CD8-positive, alpha-beta memory T cell (primary cell): ENCODE results near the gene ZNF148. TPM values are rescaled to one million over a fixed set of nuclear protein-coding genes. Genes with fewer than 3 reads are reported as not detected.
"Not testable (repeated sequence)": the region's sequence is repeated elsewhere in the genome, so short reads cannot be mapped to it uniquely, and the experiment has no call there.

Source experiments
- CTCF ChIA-PET: fragments of 350-600 bp; sonication (Branson Sonifier 250); formaldehyde crosslinking; loops from one replicate; lab custom pipeline; 2021; ENCODE audit warnings: antibody characterized with exemption; lab: Charles Lee
- POLR2A ChIA-PET: fragments of 350-600 bp; sonication (Branson Sonifier 250); formaldehyde crosslinking; loops from one replicate; lab custom pipeline; 2021; ENCODE audit warnings: antibody characterized with exemption; lab: Charles Lee
- DNase-seq, 5 donors: peaks; one replicate each; pipeline versions ENCODE4 v3.0.0 to v3.0.0-alpha.2; 2020 to 2022; ENCODE audit warnings: mixed read lengths in 1 of 5
- H3K27ac ChIP-seq: one replicate; pipeline ENCODE4 v1.7.0; 2013; ENCODE audit warnings: low read depth, mild to moderate bottlenecking, low read length, moderate library complexity
- H3K27me3 ChIP-seq: 2 replicates; pipeline ENCODE4 v1.7.0; 2013; ENCODE audit warnings: low read length, mild to moderate bottlenecking; ENCODE audit not compliant: insufficient read depth, poor library complexity, severe bottlenecking
- H3K36me3 ChIP-seq: 2 replicates; pipeline ENCODE4 v1.7.0; 2013; ENCODE audit warnings: mild to moderate bottlenecking, low read length, moderate library complexity; ENCODE audit not compliant: insufficient read depth
- H3K4me1 ChIP-seq: 2 replicates; pipeline ENCODE4 v1.7.0; 2013; ENCODE audit warnings: mild to moderate bottlenecking, low read length, moderate library complexity; ENCODE audit not compliant: insufficient read depth
- H3K4me3 ChIP-seq: 2 replicates; pipeline ENCODE4 v1.7.0; 2013; ENCODE audit warnings: mild to moderate bottlenecking, low read length
- H3K9me3 ChIP-seq: 2 replicates; pipeline ENCODE4 v1.7.0; 2013; ENCODE audit warnings: mild to moderate bottlenecking, low read length
- H3K27ac Mint-ChIP-seq, 8 donors: one replicate each; pipeline ENCODE4 v1.8.0; 2020 to 2021; ENCODE audit warnings: mixed read lengths in 8 of 8, mild to moderate bottlenecking in 6 of 8, inconsistent platforms in 3 of 8, moderate library complexity in 3 of 8
- H3K27me3 Mint-ChIP-seq, 2 donors: one replicate each; pipeline ENCODE4 v1.8.0; 2020 to 2021; ENCODE audit warnings: mixed read lengths in 2 of 2, mild to moderate bottlenecking in 1 of 2, moderate library complexity in 1 of 2
- H3K36me3 Mint-ChIP-seq, 3 donors: one replicate each; pipeline ENCODE4 v1.8.0; 2020 to 2021; ENCODE audit warnings: mixed read lengths in 3 of 3, inconsistent platforms in 1 of 3, mild to moderate bottlenecking in 1 of 3
- H3K4me1 Mint-ChIP-seq, 3 donors: one replicate each; pipeline ENCODE4 v1.8.0; 2020 to 2021; ENCODE audit warnings: mixed read lengths in 3 of 3, inconsistent platforms in 1 of 3, mild to moderate bottlenecking in 1 of 3
- H3K4me3 Mint-ChIP-seq, 7 donors: one replicate each; pipeline ENCODE4 v1.8.0; 2020 to 2021; ENCODE audit warnings: mixed read lengths in 7 of 7, mild to moderate bottlenecking in 6 of 7, moderate library complexity in 4 of 7, inconsistent platforms in 2 of 7
- H3K9me3 Mint-ChIP-seq, 5 donors: one replicate each; pipeline ENCODE4 v1.8.0; 2020 to 2022; ENCODE audit warnings: mixed read lengths in 5 of 5, mild to moderate bottlenecking in 3 of 5, moderate library complexity in 2 of 5, inconsistent platforms in 1 of 5
- polyA plus RNA-seq: library from polyadenylated mRNA; unstranded; fragments of 300-500 nt; fragmentation: Illumina TruSeq; gene quantifications from one replicate; pipeline ENCODE4 v1.2.3, GENCODE V29; 2021
- total RNA-seq, 2 experiments: library from RNA; stranded (reverse); gene quantifications; one replicate each; pipeline ENCODE4 v1.2.3, GENCODE V29; 2021

Gene ZNF148, protein sequence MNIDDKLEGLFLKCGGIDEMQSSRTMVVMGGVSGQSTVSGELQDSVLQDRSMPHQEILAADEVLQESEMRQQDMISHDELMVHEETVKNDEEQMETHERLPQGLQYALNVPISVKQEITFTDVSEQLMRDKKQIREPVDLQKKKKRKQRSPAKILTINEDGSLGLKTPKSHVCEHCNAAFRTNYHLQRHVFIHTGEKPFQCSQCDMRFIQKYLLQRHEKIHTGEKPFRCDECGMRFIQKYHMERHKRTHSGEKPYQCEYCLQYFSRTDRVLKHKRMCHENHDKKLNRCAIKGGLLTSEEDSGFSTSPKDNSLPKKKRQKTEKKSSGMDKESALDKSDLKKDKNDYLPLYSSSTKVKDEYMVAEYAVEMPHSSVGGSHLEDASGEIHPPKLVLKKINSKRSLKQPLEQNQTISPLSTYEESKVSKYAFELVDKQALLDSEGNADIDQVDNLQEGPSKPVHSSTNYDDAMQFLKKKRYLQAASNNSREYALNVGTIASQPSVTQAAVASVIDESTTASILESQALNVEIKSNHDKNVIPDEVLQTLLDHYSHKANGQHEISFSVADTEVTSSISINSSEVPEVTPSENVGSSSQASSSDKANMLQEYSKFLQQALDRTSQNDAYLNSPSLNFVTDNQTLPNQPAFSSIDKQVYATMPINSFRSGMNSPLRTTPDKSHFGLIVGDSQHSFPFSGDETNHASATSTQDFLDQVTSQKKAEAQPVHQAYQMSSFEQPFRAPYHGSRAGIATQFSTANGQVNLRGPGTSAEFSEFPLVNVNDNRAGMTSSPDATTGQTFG
- total RNA-seq (10 to 100 TPM; 35.4 to 39.3 TPM), polyA plus RNA-seq (69.6 TPM)

DNA sequence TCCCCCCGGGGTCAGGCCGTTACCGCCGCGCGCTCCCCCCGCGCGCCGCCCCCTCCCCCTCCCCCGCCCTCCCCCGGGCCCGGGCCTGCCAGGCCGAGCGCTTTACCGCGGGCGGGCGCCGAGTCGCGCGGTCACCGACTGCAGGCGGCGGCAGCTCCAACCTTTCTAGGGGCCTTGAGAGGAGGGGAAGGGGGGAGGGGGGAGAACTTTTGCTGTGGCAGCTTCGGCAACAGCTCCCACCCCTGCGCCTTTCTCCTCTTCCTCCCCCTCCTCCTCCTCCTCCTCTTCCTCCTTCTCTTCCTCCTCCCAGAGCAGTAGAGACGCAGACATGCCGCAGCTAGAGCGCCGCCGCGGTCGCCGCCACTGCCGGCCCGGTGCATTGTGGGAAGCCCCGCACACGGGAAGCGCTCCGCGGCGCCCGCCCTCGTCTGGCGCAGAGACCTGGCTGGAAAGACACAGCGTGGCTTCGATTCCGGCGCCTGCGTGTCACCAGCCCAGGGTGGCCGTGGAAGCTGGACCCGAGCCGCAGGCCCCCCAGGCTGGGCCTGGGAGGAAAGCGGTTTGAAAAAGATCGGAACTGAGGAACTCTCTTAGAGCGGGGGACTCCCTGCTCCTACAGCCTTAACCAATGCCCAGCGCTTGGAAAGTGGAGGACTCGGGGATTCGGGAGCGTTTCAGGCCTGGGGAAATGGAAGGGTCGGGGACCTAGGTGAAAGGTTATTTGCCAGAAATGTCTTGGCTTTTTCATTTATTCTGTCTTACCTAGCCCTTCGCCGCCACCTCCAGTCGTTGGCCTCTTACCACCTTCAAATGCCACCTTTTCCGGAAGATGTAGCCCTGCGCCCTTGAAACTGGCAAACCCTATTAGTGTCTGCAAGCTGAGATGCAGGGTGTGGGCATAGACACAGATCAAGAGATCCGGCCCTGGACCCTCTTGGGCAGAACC is at the start of gene ZNF148:
Gene ZNF148 (minus strand): TSS at position 330 of the 946 bp plus-strand sequence. CDS start 61,685 bp downstream, outside the sequence.
- no peaks in the 10 kb centered on the region for H3K9me3 ChIP-seq
- H3K4me1 Mint-ChIP-seq: peaks cover 40 to 52% (median 52%) of the 10 kb centered on the region in 3 donors
- peak within 1 kb of the TSS; percentile 96 for H3K4me3 ChIP-seq
- peak within 1 kb of the TSS; percentile 94 for H3K27ac ChIP-seq
- ChIA-PET POLR2A (interaction anchor here (0.6 to 1.1 kb wide), 2 partner anchors 9 to 16 kb away, joined by 4 to 9 read pairs; no protein-coding TSS in a partner anchor), CTCF (interaction anchor here (1.1 to 1.3 kb wide), 2 partner anchors 380 to 446 kb away, joined by 3 to 4 read pairs; no protein-coding TSS in a partner anchor)
- H3K4me1 ChIP-seq: peaks cover 23% of the 10 kb centered on the region
- H3K4me3 Mint-ChIP-seq: peak within 1 kb of the TSS; percentile 95 to 100 (median 96)
- H3K27me3 ChIP-seq: no peaks in the 10 kb centered on the region
- H3K36me3 Mint-ChIP-seq: peaks cover under 1 to 19% (median 4%) of the 10 kb centered on the region in 3 donors
- no peaks in the 10 kb centered on the region for H3K36me3 ChIP-seq
- no peaks in the 10 kb centered on the region for H3K27me3 Mint-ChIP-seq
- peak within 1 kb of the TSS; percentile 98 to 99 (median 99) for H3K27ac Mint-ChIP-seq
- no peaks in the 10 kb centered on the region for H3K9me3 Mint-ChIP-seq
- DNase-seq: peak; percentile 85 to 93 (median 91)

DNA sequence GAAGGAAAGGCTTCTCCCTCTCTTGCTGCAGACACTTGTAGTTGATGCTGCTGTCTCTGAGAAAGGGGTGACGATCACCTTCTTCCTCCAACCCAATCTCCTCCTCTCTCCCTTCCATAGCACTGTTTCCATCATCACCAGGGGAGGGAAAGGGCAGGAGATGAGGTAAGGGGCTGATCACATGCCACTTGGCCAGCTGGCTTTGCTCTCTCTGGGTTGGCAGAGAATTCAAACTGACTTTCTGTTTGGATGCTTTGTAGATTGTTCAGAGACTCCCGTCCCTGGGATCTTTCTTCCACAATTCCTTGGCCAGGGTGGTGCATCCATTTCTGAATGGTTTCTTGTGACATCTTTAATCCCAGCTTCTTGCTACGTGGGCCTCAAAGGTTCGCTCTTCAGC is 43.2 kb upstream of the ZNF148 start:
- H3K27me3 Mint-ChIP-seq: peaks cover 0 to 4% of the 10 kb centered on the region in 2 donors
- no peak overlapping the region for H3K27ac ChIP-seq
- H3K27ac Mint-ChIP-seq: peak overlapping the region in 1 of 8 donors; percentile 43
- H3K4me1 ChIP-seq: no peaks in the 10 kb centered on the region
- no peaks in the 10 kb centered on the region for H3K9me3 Mint-ChIP-seq
- no peak overlapping the region for H3K4me3 ChIP-seq
- H3K9me3 ChIP-seq: no peaks in the 10 kb centered on the region
- CTCF ChIA-PET: no interaction called here
- no peaks in the 10 kb centered on the region for H3K4me1 Mint-ChIP-seq
- H3K27me3 ChIP-seq: no peaks in the 10 kb centered on the region
- no peaks in the 10 kb centered on the region for H3K36me3 Mint-ChIP-seq
- H3K4me3 Mint-ChIP-seq: no peak overlapping the region
- DNase-seq: no peak
- H3K36me3 ChIP-seq: no peaks in the 10 kb centered on the region
- POLR2A ChIA-PET: no interaction called here

DNA sequence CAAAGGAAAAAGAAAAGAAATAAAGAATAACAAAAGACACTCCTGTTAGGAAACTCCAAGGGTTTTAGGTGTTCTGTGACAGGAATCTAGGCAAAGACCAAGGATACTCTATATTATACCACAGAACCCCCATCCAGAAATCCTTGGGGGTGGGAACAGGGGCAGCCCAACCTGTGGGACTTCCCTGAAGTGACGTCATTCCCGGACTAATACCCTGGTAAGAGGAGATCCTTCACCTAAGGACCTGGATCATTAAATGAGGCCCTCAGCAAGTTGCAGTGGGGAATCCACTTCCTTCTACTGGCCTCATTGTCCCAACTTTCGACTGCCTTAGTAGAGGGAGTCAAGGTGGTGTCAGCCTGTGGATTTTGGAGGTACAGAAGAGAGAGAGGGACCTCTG is 41.1 kb upstream of the ZNF148 start:
- POLR2A ChIA-PET: interaction anchor here (0.6 kb wide), 1 partner anchor 214 kb away, joined by 6 read pairs; no protein-coding TSS in a partner anchor

DNA sequence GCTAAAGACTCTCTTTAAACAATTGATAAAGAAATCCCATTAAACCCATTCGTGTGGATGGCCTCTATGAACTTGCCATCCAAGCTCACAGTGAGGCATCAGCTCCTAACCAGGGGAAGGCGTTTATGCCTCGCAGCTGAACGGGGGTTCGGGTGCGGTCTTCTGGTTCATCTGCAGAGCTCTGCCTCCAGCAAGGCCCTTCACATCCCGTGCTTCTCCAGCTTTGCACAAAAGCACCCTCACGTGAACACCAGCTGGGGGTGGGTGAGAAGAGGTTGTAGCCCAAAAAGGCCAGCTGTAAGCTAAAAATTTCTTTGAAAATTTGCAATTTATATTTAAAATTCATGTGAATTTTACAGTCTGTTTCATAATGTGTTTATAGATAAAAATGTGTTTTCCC is 39.5 kb upstream of the ZNF148 start:
- no peaks in the 10 kb centered on the region for H3K36me3 ChIP-seq
- Mint-ChIP-seq H3K4me3 (no peak overlapping the region), H3K9me3 (no peaks in the 10 kb centered on the region), H3K27ac (no peak overlapping the region), H3K27me3 (peaks cover 10 to 18% of the 10 kb centered on the region in 2 donors), H3K36me3 (no peaks in the 10 kb centered on the region), H3K4me1 (no peaks in the 10 kb centered on the region)
- no peak overlapping the region for H3K27ac ChIP-seq
- no peaks in the 10 kb centered on the region for H3K4me1 ChIP-seq
- ChIA-PET CTCF (no interaction called here), POLR2A (no interaction called here)
- H3K27me3 ChIP-seq: no peaks in the 10 kb centered on the region
- no peaks in the 10 kb centered on the region for H3K9me3 ChIP-seq
- no peak for DNase-seq
- H3K4me3 ChIP-seq: no peak overlapping the region

More for the DNA sequence above, 41.1 kb upstream of the ZNF148 start:
- H3K27ac Mint-ChIP-seq: no peak overlapping the region
- no peaks in the 10 kb centered on the region for H3K9me3 Mint-ChIP-seq
- Histone ChIP-seq H3K4me3 (no peak overlapping the region), H3K27me3 (no peaks in the 10 kb centered on the region), H3K4me1 (no peaks in the 10 kb centered on the region), H3K9me3 (no peaks in the 10 kb centered on the region), H3K36me3 (no peaks in the 10 kb centered on the region), H3K27ac (no peak overlapping the region)
- CTCF ChIA-PET: no interaction called here
- no peak for DNase-seq
- H3K27me3 Mint-ChIP-seq: peaks cover 7 to 8% of the 10 kb centered on the region in 2 donors
- H3K4me1 Mint-ChIP-seq: no peaks in the 10 kb centered on the region
- no peak overlapping the region for H3K4me3 Mint-ChIP-seq
- no peaks in the 10 kb centered on the region for H3K36me3 Mint-ChIP-seq

DNA sequence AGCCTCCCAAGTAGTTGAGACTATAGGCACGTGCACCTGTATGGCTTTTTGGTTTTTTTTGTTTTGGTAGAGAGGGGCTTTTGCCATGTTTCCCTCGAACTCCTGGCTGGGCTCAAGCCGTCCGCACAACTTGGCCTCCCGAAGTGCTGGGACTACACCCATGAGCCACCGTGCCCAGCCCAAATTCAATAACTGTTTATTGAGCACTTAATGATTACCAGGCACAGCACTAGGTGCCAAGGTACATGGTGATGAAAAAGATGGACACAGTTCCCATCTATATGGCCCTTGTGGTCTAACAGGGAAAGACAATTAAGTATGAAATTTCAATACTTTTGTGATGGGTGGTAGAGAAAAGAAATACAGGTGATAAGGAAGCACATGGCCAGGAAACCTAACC is 35.8 kb upstream of the ZNF148 start:
- Histone ChIP-seq H3K27me3 (no peaks in the 10 kb centered on the region), H3K4me3 (no peak overlapping the region), H3K9me3 (no peaks in the 10 kb centered on the region), H3K4me1 (no peaks in the 10 kb centered on the region), H3K27ac (no peak overlapping the region), H3K36me3 (no peaks in the 10 kb centered on the region)
- Mint-ChIP-seq H3K36me3 (no peaks in the 10 kb centered on the region), H3K4me1 (peaks cover 0 to 3% (median 0%) of the 10 kb centered on the region in 3 donors), H3K4me3 (no peak overlapping the region), H3K27ac (no peak overlapping the region), H3K27me3 (peaks cover 11 to 31% of the 10 kb centered on the region in 2 donors), H3K9me3 (peaks cover 0 to 3% (median 0%) of the 10 kb centered on the region in 5 donors)
- CTCF ChIA-PET: no interaction called here
- POLR2A ChIA-PET: no interaction called here
- no peak for DNase-seq

DNA sequence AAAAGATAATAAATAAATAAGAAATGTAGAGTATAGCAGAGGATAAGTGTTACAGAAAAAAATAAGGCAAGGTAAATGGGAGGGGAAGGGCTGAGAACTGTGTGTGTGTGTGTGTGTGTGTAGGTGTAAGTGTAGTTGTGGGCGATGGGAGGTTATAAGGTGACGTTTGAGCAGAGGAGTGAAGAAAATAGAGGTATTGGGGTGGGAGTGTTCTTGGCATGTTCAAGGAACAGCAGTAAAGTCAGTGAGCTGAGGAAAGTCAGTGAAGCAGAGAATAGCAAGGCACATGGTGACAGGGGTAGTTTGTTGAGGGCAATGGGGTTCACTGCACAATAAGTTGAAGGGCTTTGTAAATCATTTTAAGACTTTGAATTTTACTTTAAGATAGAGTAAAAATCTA is 30.9 kb upstream of the ZNF148 start:
- Mint-ChIP-seq H3K27me3 (peaks cover 9 to 33% of the 10 kb centered on the region in 2 donors), H3K4me3 (no peak overlapping the region), H3K9me3 (peaks cover 0 to 11% (median 0%) of the 10 kb centered on the region in 5 donors), H3K4me1 (peaks cover 0 to 3% (median 0%) of the 10 kb centered on the region in 3 donors), H3K27ac (no peak overlapping the region), H3K36me3 (peaks cover 0 to 3% (median 0%) of the 10 kb centered on the region in 3 donors)
- H3K27ac ChIP-seq: no peak overlapping the region
- ChIA-PET POLR2A (no interaction called here), CTCF (no interaction called here)
- H3K36me3 ChIP-seq: no peaks in the 10 kb centered on the region
- no peak overlapping the region for H3K4me3 ChIP-seq
- H3K27me3 ChIP-seq: no peaks in the 10 kb centered on the region
- H3K4me1 ChIP-seq: no peaks in the 10 kb centered on the region
- H3K9me3 ChIP-seq: no peaks in the 10 kb centered on the region
- no peak for DNase-seq

DNA sequence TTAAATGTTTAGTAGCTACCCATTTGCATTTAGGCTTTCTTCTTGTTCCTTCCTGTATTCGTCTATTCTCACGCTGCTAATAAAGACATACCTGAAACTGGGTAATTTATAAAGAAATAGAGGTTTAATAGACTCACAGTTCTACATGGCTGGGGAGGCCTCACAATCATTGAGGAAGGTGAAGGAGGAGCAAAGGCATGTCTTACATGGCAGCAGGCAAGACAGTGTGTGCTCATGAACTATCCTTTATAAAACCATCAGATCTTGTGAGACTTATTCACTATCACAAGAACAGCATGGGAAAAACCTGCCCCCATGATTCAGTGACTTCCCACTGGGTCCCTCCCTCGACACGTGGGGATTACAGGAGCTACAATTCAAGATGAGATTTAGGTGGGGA is 30.4 kb upstream of the ZNF148 start:
- H3K27ac ChIP-seq, H3K9me3 ChIP-seq, CTCF ChIA-PET, H3K4me1 ChIP-seq, DNase-seq, H3K27me3 ChIP-seq, H3K4me1 Mint-ChIP-seq, H3K36me3 Mint-ChIP-seq, H3K4me3 Mint-ChIP-seq, H3K36me3 ChIP-seq, H3K4me3 ChIP-seq, POLR2A ChIA-PET, H3K27ac Mint-ChIP-seq: not testable (repeated sequence)
- Mint-ChIP-seq H3K9me3 (peaks cover 0 to 11% (median 0%) of the 10 kb centered on the region in 5 donors), H3K27me3 (peaks cover 10 to 30% of the 10 kb centered on the region in 2 donors)
